Sigmoid colon (tissue), 7 donors: ENCODE data around the gene ADH4. TPM values are rescaled to one million over a fixed set of nuclear protein-coding genes. Genes with fewer than 3 reads are reported as not detected.

Experiments used
- DNase-seq: peaks from one replicate; pipeline ENCODE4 v3.0.0-alpha.2; 2019
- H3K27ac ChIP-seq, 4 donors: fragments of 200-600 bp; sonication (generic); one replicate each; pipeline ENCODE4 v1.5.1; 2016 to 2019; ENCODE audit warnings: mild to moderate bottlenecking in 1 of 4
- H3K27me3 ChIP-seq, 3 donors: fragments of 200-600 bp; sonication (generic); one replicate each; pipeline ENCODE4 v1.5.1; 2019; ENCODE audit warnings: mild to moderate bottlenecking in 1 of 3
- H3K36me3 ChIP-seq, 4 donors: fragments of 200-600 bp; sonication (generic); one replicate each; pipeline ENCODE4 v1.5.1; 2016 to 2019
- H3K4me1 ChIP-seq, 4 donors: fragments of 200-600 bp; sonication (generic); one replicate each; pipeline ENCODE4 v1.5.1; 2017 to 2019
- H3K4me3 ChIP-seq, 4 donors: fragments of 200-600 bp; sonication (generic); one replicate each; pipeline ENCODE4 v1.5.1; 2017 to 2019; ENCODE audit warnings: mild to moderate bottlenecking in 2 of 4, moderate library complexity in 1 of 4
- H3K9me3 ChIP-seq, 4 donors: fragments of 200-600 bp in 3 of 4; sonication (generic) in 3 of 4; one replicate each; pipeline versions ENCODE4 v1.5.1 to v1.6.1; 2013 to 2019
- CTCF ChIP-seq, 4 experiments: fragments of 450-650 bp in 3 of 4; fragments of 200-600 bp in 1 of 4; IDR thresholded peaks; one replicate each; pipeline ENCODE4 v1.5.1; 2016 to 2019; ENCODE audit warnings: antibody characterized with exemption in 4 of 4, mild to moderate bottlenecking in 3 of 4, moderate library complexity in 2 of 4
- EP300 ChIP-seq, 4 donors: sonication (generic); formaldehyde crosslinking; IDR thresholded peaks; one replicate each; pipeline ENCODE4 v1.6.1; 2017; ENCODE audit warnings: antibody characterized with exemption in 4 of 4
- POLR2A ChIP-seq, 2 donors: fragments of 450-650 bp; IDR thresholded peaks; one replicate each; pipeline ENCODE4 v1.6.1; 2016; ENCODE audit warnings: antibody characterized with exemption in 2 of 2, mild to moderate bottlenecking in 2 of 2, moderate library complexity in 2 of 2
- POLR2AphosphoS5 ChIP-seq, 4 donors: sonication (generic); formaldehyde crosslinking; IDR thresholded peaks; one replicate each; pipeline ENCODE4 v1.6.1; 2017; ENCODE audit warnings: antibody characterized with exemption in 4 of 4
- WGBS, 2 donors: extraction: QIAGEN DNeasy Blood & Tissue Kit; methylation state at CpG; one replicate each; pipeline ENCODE4 v1.1.7; 2013; 5-methylcytosine and 5-hydroxymethylcytosine counted together
- intact Hi-C: fragments of 100-400 bp; cut with DNase I; formaldehyde crosslinking; loops from one replicate; pipeline ENCODE4 v1.15.1; 2023
- polyA plus RNA-seq, 3 donors: library from polyadenylated mRNA; stranded (reverse); fragments of 200-250 nt; gene quantifications; one replicate each; pipeline ENCODE4 v1.2.3, GENCODE V29; 2013
- total RNA-seq, 4 donors: library from RNA; depleted of rRNA; stranded (reverse); fragments of >200 nt; gene quantifications; one replicate each; pipeline ENCODE4 v1.1.0, GENCODE V29; 2016
- donor health status: healthy with polysubstance abuse.
- donor health status: Bipolar disorder and iron deficiency.
- donor health status: healthy.

The ADH4 gene
- total and polyA plus RNA-seq, 7 donors: 0.71 to 1.4 (median 1.1) TPM; not detected in 3

DNA sequence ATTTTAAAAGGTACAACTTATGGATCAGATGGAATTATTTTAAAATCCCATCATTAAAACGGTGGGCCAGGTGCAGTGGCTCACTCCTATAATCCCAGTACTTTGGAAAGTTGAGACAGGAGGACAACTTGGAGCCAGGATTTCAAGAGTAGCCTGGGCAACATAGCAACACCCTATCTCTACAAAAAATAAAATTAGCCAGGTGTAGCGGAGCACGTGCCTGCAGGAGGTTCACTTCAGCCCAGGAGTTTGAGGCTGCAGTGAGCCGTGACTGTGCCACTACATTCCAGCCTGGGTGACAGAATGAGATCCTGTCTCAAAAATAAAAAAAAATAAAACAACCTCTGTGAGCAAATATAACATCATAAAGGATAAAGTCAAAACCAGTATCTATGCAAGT, 66.9 kb downstream of the ADH4 start:
- no peak overlapping the region for H3K4me3 ChIP-seq
- peaks cover 33 to 100% (median 50%) of the 10 kb centered on the region in 4 donors for H3K36me3 ChIP-seq
- intact Hi-C loops: no loop called here
- no peaks in the 10 kb centered on the region for H3K27me3 ChIP-seq
- no peak overlapping the region for H3K27ac ChIP-seq
- no peaks in the 10 kb centered on the region for H3K9me3 ChIP-seq
- 67 to 89% methylated on average over 4 of the region's 4 CpGs for WGBS, 2 donors
- DNase-seq: no peak
- peaks cover 0 to 14% (median 0%) of the 10 kb centered on the region in 4 donors for H3K4me1 ChIP-seq
- TF ChIP-seq POLR2A (IDR thresholded peaks at IDR 0.05) (no peak), POLR2AphosphoS5 (IDR thresholded peaks at IDR 0.05) (no peak), CTCF (IDR thresholded peaks at IDR 0.05) (no peak), EP300 (IDR thresholded peaks at IDR 0.05) (no peak)

DNA sequence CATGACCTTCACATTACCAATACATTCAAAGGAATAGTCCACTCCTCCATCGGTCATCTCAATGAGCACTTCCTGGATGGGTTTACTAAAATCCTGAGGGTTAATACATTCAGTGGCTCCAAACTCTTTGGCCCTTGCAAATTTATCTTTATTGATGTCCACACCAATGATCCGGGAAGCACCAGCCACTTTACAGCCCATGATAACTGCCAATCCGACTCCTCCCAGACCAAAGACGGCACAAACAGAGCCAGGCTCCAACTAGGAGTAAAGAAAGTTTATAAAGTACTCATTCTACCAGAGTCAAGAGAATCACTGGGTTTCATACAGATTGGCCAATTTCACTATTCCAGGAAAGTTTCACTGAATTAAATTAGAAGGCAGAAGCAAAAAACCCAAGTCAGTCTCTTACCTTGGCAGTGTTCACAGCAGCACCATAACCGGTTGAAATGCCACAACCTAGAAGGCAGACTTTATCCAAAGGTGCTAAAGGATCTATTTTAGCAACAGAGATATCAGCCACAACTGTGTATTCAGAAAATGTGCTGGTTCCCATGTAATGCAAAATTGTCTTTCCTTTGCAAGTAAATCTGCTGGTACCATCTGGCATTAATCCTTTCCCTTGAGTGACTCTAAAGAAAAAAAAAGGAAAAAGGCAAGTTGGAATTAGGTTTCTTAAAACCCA, 67.7 kb downstream of the ADH4 start:
- 36 to 76% methylated on average over 5 of the region's 5 CpGs for WGBS, 2 donors
- no peak for TF ChIP-seq CTCF (IDR thresholded peaks at IDR 0.05)
- TF ChIP-seq POLR2AphosphoS5 (IDR thresholded peaks at IDR 0.05): no peak
- no peak for TF ChIP-seq POLR2A (IDR thresholded peaks at IDR 0.05)
- TF ChIP-seq EP300 (IDR thresholded peaks at IDR 0.05): no peak
- Histone ChIP-seq H3K9me3 (no peaks in the 10 kb centered on the region), H3K27ac (no peak overlapping the region), H3K27me3 (no peaks in the 10 kb centered on the region), H3K4me3 (no peak overlapping the region), H3K4me1 (peaks cover 0 to 19% (median 3%) of the 10 kb centered on the region in 4 donors), H3K36me3 (peaks cover 28 to 100% (median 48%) of the 10 kb centered on the region in 4 donors)
- no peak for DNase-seq
- intact Hi-C loops: no loop called here

DNA sequence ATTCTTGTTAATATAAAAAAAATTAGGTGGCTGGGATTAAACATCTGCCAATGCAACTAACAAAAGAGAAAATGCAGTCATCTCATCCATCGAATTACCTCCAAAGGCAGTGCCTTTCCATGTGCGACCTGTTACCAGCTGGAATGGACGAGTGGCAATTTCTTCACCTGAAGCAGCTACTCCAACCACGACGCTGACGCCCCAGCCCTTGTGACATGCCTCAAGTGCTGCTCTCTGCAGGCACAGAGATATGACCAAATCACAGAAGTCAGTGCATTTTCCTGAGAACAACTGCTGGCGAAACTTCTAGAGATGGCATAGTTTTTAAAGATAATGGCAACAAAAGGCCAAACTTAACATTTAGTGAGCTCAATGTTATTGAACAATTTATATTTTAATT, 69.3 kb downstream of the ADH4 start:
- Histone ChIP-seq H3K9me3 (no peaks in the 10 kb centered on the region), H3K4me3 (no peak overlapping the region), H3K27me3 (no peaks in the 10 kb centered on the region), H3K36me3 (peaks cover 25 to 89% (median 46%) of the 10 kb centered on the region in 4 donors), H3K4me1 (peaks cover 0 to 21% (median 10%) of the 10 kb centered on the region in 4 donors), H3K27ac (no peak overlapping the region)
- no peak for DNase-seq
- intact Hi-C loops: no loop called here
- TF ChIP-seq CTCF (IDR thresholded peaks at IDR 0.05) (no peak), POLR2A (IDR thresholded peaks at IDR 0.05) (no peak)
- WGBS, 2 donors: 95 to 96% methylated on average over 7 of the region's 7 CpGs

Other genes starting within 250 kb of the ADH4 start
- 10 to 100 TPM; 38.5 to 81.3 (median 65.4) TPM for gene EIF4E, start 215.2 kb downstream of the ADH4 start, total RNA-seq
- gene EIF4E, start 215.2 kb downstream of the ADH4 start, polyA plus RNA-seq: 100 to 1,000 TPM in 1 of 3 donors, 10 to 100 TPM in 2; 67.3 to 115 (median 74.5) TPM
- gene METAP1, start 148.6 kb downstream of the ADH4 start, total RNA-seq: 10 to 100 TPM; 47.6 to 56.0 (median 51.4) TPM
- 10 to 100 TPM; 34.2 to 49.9 (median 34.7) TPM for gene METAP1, start 148.6 kb downstream of the ADH4 start, polyA plus RNA-seq
- 100 to 1,000 TPM; 235 to 349 (median 263) TPM for gene ADH5, start 55.5 kb downstream of the ADH4 start, total RNA-seq
- gene ADH5, start 55.5 kb downstream of the ADH4 start, polyA plus RNA-seq: 100 to 1,000 TPM; 146 to 237 (median 196) TPM
- gene ADH6, start 74.9 kb upstream of the ADH4 start, total RNA-seq: not detected
- gene ADH6, start 74.9 kb upstream of the ADH4 start, polyA plus RNA-seq: 10 to 100 TPM in 1 of 3 donors, 1 to 10 TPM in 2; 5.0 to 12.5 (median 8.4) TPM
- not detected for gene ADH1A, start 146.7 kb upstream of the ADH4 start, total RNA-seq
- gene ADH1A, start 146.7 kb upstream of the ADH4 start, polyA plus RNA-seq: not detected
- 100 to 1,000 TPM; 270 to 906 (median 466) TPM for gene ADH1B, start 177.1 kb upstream of the ADH4 start, total RNA-seq
- gene ADH1B, start 177.1 kb upstream of the ADH4 start, polyA plus RNA-seq: 100 to 1,000 TPM in 2 of 3 donors, 10 to 100 TPM in 1; 35.4 to 548 (median 171) TPM
- gene ADH1C, start 208.4 kb upstream of the ADH4 start, total RNA-seq: 10 to 100 TPM in 3 of 4 donors, 1 to 10 TPM in 1; 2.6 to 25.3 (median 15.9) TPM
- 100 to 1,000 TPM in 2 of 3 donors, 10 to 100 TPM in 1; 94.4 to 311 (median 283) TPM for gene ADH1C, start 208.4 kb upstream of the ADH4 start, polyA plus RNA-seq